Uterus (tissue), 4 donors: Measurements from ENCODE around the gene MALL. TPM values are rescaled to one million over a fixed set of nuclear protein-coding genes. Genes with fewer than 3 reads are reported as not detected.

Experiments used
- DNase-seq, 2 donors: peaks; one replicate each; pipeline ENCODE4 v3.0.0-alpha.2; 2019 to 2020
- H3K27ac ChIP-seq, 2 donors: fragments of 200-600 bp; sonication (generic); 1 replicate in 1 of 2; 2 replicates in 1 of 2; pipeline ENCODE4 v1.5.1; 2016 to 2018
- H3K27me3 ChIP-seq, 2 donors: fragments of 200-600 bp; sonication (generic); one replicate each; pipeline ENCODE4 v1.5.1; 2018 to 2019; ENCODE audit warnings: control low read depth in 1 of 2
- H3K36me3 ChIP-seq, 2 donors: fragments of 200-600 bp; sonication (generic); one replicate each; pipeline ENCODE4 v1.5.1; 2019; ENCODE audit warnings: control low read depth in 1 of 2
- H3K4me1 ChIP-seq, 2 donors: fragments of 200-600 bp; sonication (generic); one replicate each; pipeline ENCODE4 v1.5.1; 2018 to 2019; ENCODE audit warnings: control low read depth in 1 of 2
- H3K4me3 ChIP-seq, 2 donors: fragments of 200-600 bp; sonication (generic); 1 replicate in 1 of 2; 2 replicates in 1 of 2; pipeline ENCODE4 v1.5.1; 2018 to 2019; ENCODE audit warnings: mild to moderate bottlenecking in 1 of 2
- H3K9me3 ChIP-seq, 2 donors: fragments of 200-600 bp; sonication (generic); one replicate each; pipeline ENCODE4 v1.5.1; 2019; ENCODE audit warnings: control low read depth in 1 of 2
- POLR2A ChIP-seq, 2 donors: fragments of 450-650 bp; IDR thresholded peaks; one replicate each; pipeline ENCODE4 v1.6.1; 2016; ENCODE audit warnings: antibody characterized with exemption in 2 of 2, mild to moderate bottlenecking in 1 of 2, moderate library complexity in 1 of 2
- intact Hi-C: fragments of 100-400 bp; cut with DNase I; formaldehyde crosslinking; loops from one replicate; pipeline ENCODE4 v1.15.1; 2023; ENCODE audit warnings: low total_unique reads
- total RNA-seq, 4 donors: library from RNA; depleted of rRNA in 3 of 4; stranded (reverse); fragments of >200 nt in 3 of 4; gene quantifications; one replicate each; pipeline versions ENCODE4 v1.1.0 to v1.2.4, GENCODE V29; 2014 to 2023
- TF ChIP-seq, protein P1 (sequence below), 4 experiments: fragments of 200-600 bp in 2 of 4; fragments of 450-650 bp in 2 of 4; sonication (generic) in 2 of 4; IDR thresholded peaks; one replicate each; pipeline ENCODE4 v1.5.1; 2016 to 2019; ENCODE audit warnings: antibody characterized with exemption in 4 of 4, mild to moderate bottlenecking in 2 of 4, moderate library complexity in 1 of 4
- donor health status: DM: yes; HTN: yes; CAD: no.

Gene MALL
- total RNA-seq, 4 donors from 2014 or later: 0.59 to 46.4 (median 16.4) TPM

DNA sequence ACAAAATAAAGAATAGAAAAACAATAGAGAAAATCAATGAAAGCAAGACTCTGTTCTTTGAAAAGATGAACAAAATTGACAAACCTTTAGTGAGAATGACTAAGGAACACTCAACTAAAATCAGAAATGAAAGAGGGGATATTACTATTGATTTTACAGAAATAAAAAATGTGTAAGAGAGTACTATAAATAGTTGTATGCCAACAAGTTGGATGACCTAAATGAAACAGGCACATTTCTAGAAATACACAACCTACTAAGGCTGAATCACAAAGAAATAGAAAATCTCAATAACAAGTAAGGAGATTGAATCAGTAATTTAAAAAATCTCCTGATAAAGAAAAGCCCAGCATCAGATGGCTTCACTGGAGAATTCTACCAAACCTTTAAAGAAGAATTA lies 18.4 kb upstream of the MALL start:
- no peaks in the 10 kb centered on the region for H3K4me1 ChIP-seq
- no peak overlapping the region for H3K4me3 ChIP-seq
- H3K9me3 ChIP-seq: no peaks in the 10 kb centered on the region
- no peak overlapping the region for H3K27ac ChIP-seq
- intact Hi-C loops: no loop called here
- no peak for DNase-seq
- H3K27me3 ChIP-seq: no peaks in the 10 kb centered on the region
- H3K36me3 ChIP-seq: no peaks in the 10 kb centered on the region
- TF ChIP-seq, protein P1, sequence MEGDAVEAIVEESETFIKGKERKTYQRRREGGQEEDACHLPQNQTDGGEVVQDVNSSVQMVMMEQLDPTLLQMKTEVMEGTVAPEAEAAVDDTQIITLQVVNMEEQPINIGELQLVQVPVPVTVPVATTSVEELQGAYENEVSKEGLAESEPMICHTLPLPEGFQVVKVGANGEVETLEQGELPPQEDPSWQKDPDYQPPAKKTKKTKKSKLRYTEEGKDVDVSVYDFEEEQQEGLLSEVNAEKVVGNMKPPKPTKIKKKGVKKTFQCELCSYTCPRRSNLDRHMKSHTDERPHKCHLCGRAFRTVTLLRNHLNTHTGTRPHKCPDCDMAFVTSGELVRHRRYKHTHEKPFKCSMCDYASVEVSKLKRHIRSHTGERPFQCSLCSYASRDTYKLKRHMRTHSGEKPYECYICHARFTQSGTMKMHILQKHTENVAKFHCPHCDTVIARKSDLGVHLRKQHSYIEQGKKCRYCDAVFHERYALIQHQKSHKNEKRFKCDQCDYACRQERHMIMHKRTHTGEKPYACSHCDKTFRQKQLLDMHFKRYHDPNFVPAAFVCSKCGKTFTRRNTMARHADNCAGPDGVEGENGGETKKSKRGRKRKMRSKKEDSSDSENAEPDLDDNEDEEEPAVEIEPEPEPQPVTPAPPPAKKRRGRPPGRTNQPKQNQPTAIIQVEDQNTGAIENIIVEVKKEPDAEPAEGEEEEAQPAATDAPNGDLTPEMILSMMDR (IDR thresholded peaks at IDR 0.05): no peak

DNA sequence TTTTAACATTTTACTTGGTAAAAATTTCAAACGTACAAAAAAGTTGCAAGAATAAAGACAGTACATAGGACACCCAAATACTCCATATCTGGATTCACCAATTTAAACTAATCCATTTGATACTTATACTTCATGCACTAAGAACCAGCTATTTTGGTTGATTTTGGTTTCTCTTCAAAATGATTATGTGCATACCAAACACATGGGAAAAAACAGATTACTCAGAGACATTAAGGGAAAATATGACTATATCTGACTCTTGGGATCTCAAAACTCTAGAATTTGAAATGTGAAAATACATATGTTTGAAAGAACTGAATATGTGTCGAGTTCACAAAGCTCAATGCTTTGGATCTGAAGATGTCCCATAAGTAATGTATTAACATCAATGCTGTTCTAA lies 15.5 kb upstream of the MALL start:
- intact Hi-C loops: no loop called here
- H3K4me3 ChIP-seq: no peak overlapping the region
- H3K4me1 ChIP-seq: no peaks in the 10 kb centered on the region
- H3K27ac ChIP-seq: no peak overlapping the region
- no peak for TF ChIP-seq POLR2A (IDR thresholded peaks at IDR 0.05)
- TF ChIP-seq, protein P1 (IDR thresholded peaks at IDR 0.05): no peak
- DNase-seq: no peak
- H3K9me3 ChIP-seq: no peaks in the 10 kb centered on the region
- H3K36me3 ChIP-seq: no peaks in the 10 kb centered on the region
- no peaks in the 10 kb centered on the region for H3K27me3 ChIP-seq

DNA sequence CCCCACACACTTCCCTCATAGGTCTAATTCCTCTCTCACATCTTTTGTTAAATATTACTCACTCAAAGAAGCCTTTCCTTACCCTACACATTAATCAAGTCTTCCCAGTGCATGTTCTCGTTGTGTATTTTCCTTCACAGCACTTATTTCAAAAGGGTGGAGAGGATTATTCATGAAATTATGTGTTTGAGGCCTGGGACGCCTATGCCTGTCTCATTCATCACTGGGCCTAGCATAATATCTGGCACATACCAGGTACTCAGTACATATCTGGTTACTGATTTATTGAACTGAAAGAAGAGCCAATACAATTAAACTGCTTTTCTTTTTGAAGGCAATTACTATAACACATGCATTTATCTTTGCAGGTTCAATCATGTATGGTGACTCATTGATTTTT lies 15.1 kb upstream of the MALL start:
- Histone ChIP-seq H3K4me1 (no peaks in the 10 kb centered on the region), H3K36me3 (no peaks in the 10 kb centered on the region), H3K9me3 (no peaks in the 10 kb centered on the region), H3K27me3 (no peaks in the 10 kb centered on the region), H3K27ac (no peak overlapping the region), H3K4me3 (no peak overlapping the region)
- TF ChIP-seq, protein P1 (IDR thresholded peaks at IDR 0.05): no peak
- no peak for TF ChIP-seq POLR2A (IDR thresholded peaks at IDR 0.05)
- intact Hi-C loops: no loop called here
- DNase-seq: no peak

DNA sequence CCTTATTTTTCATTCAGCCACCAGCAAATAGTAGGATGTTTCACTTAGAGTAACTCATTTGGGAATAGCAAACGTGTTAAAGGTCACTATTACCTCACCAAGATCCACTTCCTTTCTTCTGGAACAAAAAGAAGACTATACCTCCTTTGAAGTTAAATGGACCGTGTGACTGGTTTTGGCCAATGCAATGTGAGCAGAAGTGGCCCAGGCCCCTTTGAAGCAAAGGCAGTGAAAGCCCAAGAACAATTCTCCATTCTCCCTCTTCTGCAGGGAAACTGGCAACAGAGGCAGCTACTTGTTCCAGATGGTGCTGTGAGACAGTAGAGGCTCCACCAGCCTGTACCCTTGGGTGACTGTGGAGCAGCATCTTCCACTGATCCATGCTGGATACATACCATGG lies 11.3 kb upstream of the MALL start:
- TF ChIP-seq, protein P1 (IDR thresholded peaks at IDR 0.05): no peak
- no peak for TF ChIP-seq POLR2A (IDR thresholded peaks at IDR 0.05)
- H3K27ac ChIP-seq: no peak overlapping the region
- H3K4me3 ChIP-seq: no peak overlapping the region
- DNase-seq: no peak
- no peaks in the 10 kb centered on the region for H3K36me3 ChIP-seq
- H3K4me1 ChIP-seq: no peaks in the 10 kb centered on the region
- no peaks in the 10 kb centered on the region for H3K9me3 ChIP-seq
- intact Hi-C loops: no loop called here
- no peaks in the 10 kb centered on the region for H3K27me3 ChIP-seq

DNA sequence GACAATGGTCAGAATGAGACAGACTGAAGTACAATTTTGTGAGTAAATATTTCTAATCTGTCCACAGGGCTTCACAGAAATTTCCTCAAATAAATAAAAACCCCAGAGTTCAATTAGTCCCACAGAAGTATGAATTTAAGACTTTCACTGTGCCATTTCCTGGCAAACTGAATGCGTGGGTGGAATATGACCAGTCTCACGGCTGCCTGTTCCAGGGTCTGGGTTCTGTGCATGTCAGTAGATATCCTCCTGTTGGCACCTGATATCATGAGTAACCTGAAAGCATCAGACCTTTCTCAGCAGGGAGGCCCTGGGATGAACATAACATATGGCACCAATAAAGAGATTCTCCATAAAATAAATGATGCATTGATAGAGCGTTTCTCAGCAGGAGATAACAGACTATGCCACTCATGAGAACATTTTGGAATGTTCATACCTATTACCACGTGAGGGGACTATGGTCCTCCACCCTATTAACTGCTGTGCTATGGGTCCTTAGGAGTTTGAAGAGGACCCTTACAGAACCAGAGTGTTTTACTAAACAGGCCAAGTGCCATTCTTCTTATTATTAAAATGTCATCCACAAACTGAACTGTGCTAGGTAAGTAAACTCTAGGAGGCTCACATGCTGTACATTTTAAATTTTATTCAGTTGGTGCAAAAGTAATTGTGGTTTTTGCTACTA lies 10.6 kb upstream of the MALL start:
- no peak overlapping the region for H3K27ac ChIP-seq

More for the DNA sequence above, 10.6 kb upstream of the MALL start:
- Histone ChIP-seq H3K36me3 (no peaks in the 10 kb centered on the region), H3K4me1 (no peaks in the 10 kb centered on the region), H3K4me3 (no peak overlapping the region), H3K9me3 (no peaks in the 10 kb centered on the region), H3K27me3 (no peaks in the 10 kb centered on the region)
- no peak for TF ChIP-seq POLR2A (IDR thresholded peaks at IDR 0.05)
- TF ChIP-seq, protein P1 (IDR thresholded peaks at IDR 0.05): no peak
- intact Hi-C loops: no loop called here
- no peak for DNase-seq
